ENCODE measurements around the gene C12orf57.

The C12orf57 gene

GRCh38 chr12:6950401-6950801 is 6.6 kb downstream of the C12orf57 start:
- peaks cover 50% of the 10 kb centered on the region for H3K4me1 ChIP-seq (ENCODE audit: control insufficient read depth, insufficient read depth, low read length, poor library complexity, severe bottlenecking)
- H3K36me3 ChIP-seq (ENCODE audit: control insufficient read depth, insufficient read depth, low read length) = no peaks in the 10 kb centered on the region
- H3K9me3 ChIP-seq (ENCODE audit: control insufficient read depth, low read length) = no peaks in the 10 kb centered on the region
- 87 to 100% methylated on average over 1 of the region's 1 CpG for WGBS, 2 experiments (ENCODE audit: insufficient coverage in 2 of 2)
- no peak overlapping the region for H3K4me3 ChIP-seq (ENCODE audit: extremely low read depth, insufficient read depth, low read length, poor library complexity, severe bottlenecking)
- no peak overlapping the region for H3K27ac ChIP-seq (ENCODE audit: low read depth, low read length, severe bottlenecking)

GRCh38 chr12:6950811-6951540 is 7.2 kb downstream of the C12orf57 start, which contains the start of gene PTPN6:
TSS of gene PTPN6 (plus strand) at chr12:6951356. CDS start at chr12:6951513, 157 bp downstream.
- H3K4me1 ChIP-seq (ENCODE audit: control insufficient read depth, insufficient read depth, low read length, poor library complexity, severe bottlenecking) = peaks cover 44% of the 10 kb centered on the region
- no peaks in the 10 kb centered on the region for H3K9me3 ChIP-seq (ENCODE audit: control insufficient read depth, low read length)
- no peak within 1 kb of the TSS for H3K4me3 ChIP-seq (ENCODE audit: extremely low read depth, insufficient read depth, low read length, poor library complexity, severe bottlenecking)
- WGBS, 2 experiments (ENCODE audit: insufficient coverage in 2 of 2) = 88 to 94% methylated on average over 22 to 25 of the region's 25 CpGs
- H3K36me3 ChIP-seq (ENCODE audit: control insufficient read depth, insufficient read depth, low read length) = no peaks in the 10 kb centered on the region
- no peak within 1 kb of the TSS for H3K27ac ChIP-seq (ENCODE audit: low read depth, low read length, severe bottlenecking)

- no peak overlapping the region for H3K27ac ChIP-seq (ENCODE audit: low read depth, low read length, severe bottlenecking)
- H3K4me1 ChIP-seq (ENCODE audit: control insufficient read depth, insufficient read depth, low read length, poor library complexity, severe bottlenecking) = peaks cover 38% of the 10 kb centered on the region
- WGBS, 2 experiments (ENCODE audit: insufficient coverage in 2 of 2) = 96% methylated on average over 18 to 19 of the region's 20 CpGs
These were observed 7.8 kb downstream of the C12orf57 start for GRCh38 chr12:6951551-6952120.

GRCh38 chr12:6952121-6952862 is 8.5 kb downstream of the C12orf57 start:
- no peaks in the 10 kb centered on the region for H3K9me3 ChIP-seq (ENCODE audit: control insufficient read depth, low read length)
- peak overlapping the region; percentile 53 for H3K27ac ChIP-seq (ENCODE audit: low read depth, low read length, severe bottlenecking)
- 93 to 96% methylated on average over 18 to 20 of the region's 22 CpGs for WGBS, 2 experiments (ENCODE audit: insufficient coverage in 2 of 2)
- no peak overlapping the region for H3K4me3 ChIP-seq (ENCODE audit: extremely low read depth, insufficient read depth, low read length, poor library complexity, severe bottlenecking)
- no peaks in the 10 kb centered on the region for H3K36me3 ChIP-seq (ENCODE audit: control insufficient read depth, insufficient read depth, low read length)
- peaks cover 36% of the 10 kb centered on the region for H3K4me1 ChIP-seq (ENCODE audit: control insufficient read depth, insufficient read depth, low read length, poor library complexity, severe bottlenecking)

More at GRCh38 chr12:6951551-6952120, 7.8 kb downstream of the C12orf57 start:
- Histone ChIP-seq H3K4me3 (ENCODE audit: extremely low read depth, insufficient read depth, low read length, poor library complexity, severe bottlenecking) (no peak overlapping the region), H3K36me3 (ENCODE audit: control insufficient read depth, insufficient read depth, low read length) (no peaks in the 10 kb centered on the region), H3K9me3 (ENCODE audit: control insufficient read depth, low read length) (no peaks in the 10 kb centered on the region)

GRCh38 chr12:6952863-6953441 is 9.1 kb downstream of the C12orf57 start:
- Histone ChIP-seq H3K4me1 (ENCODE audit: control insufficient read depth, insufficient read depth, low read length, poor library complexity, severe bottlenecking) (peaks cover 36% of the 10 kb centered on the region), H3K27ac (ENCODE audit: low read depth, low read length, severe bottlenecking) (peak overlapping the region; percentile 53), H3K4me3 (ENCODE audit: extremely low read depth, insufficient read depth, low read length, poor library complexity, severe bottlenecking) (no peak overlapping the region), H3K36me3 (ENCODE audit: control insufficient read depth, insufficient read depth, low read length) (no peaks in the 10 kb centered on the region), H3K9me3 (ENCODE audit: control insufficient read depth, low read length) (no peaks in the 10 kb centered on the region)
- WGBS, 2 experiments (ENCODE audit: insufficient coverage in 2 of 2) = 93 to 97% methylated on average over 11 to 13 of the region's 15 CpGs

- Histone ChIP-seq H3K4me1 (ENCODE audit: control insufficient read depth, insufficient read depth, low read length, poor library complexity, severe bottlenecking) (peaks cover 42% of the 10 kb centered on the region), H3K36me3 (ENCODE audit: control insufficient read depth, insufficient read depth, low read length) (no peaks in the 10 kb centered on the region), H3K9me3 (ENCODE audit: control insufficient read depth, low read length) (no peaks in the 10 kb centered on the region), H3K27ac (ENCODE audit: low read depth, low read length, severe bottlenecking) (peak overlapping the region; percentile 53), H3K4me3 (ENCODE audit: extremely low read depth, insufficient read depth, low read length, poor library complexity, severe bottlenecking) (no peak overlapping the region)
- WGBS, 2 experiments (ENCODE audit: insufficient coverage in 2 of 2) = 80 to 88% methylated on average over 13 to 16 of the region's 24 CpGs
These were observed 9.9 kb downstream of the C12orf57 start for GRCh38 chr12:6953442-6954315.

GRCh38 chr12:6954316-6955107 is 10.7 kb downstream of the C12orf57 start:
- no peaks in the 10 kb centered on the region for H3K36me3 ChIP-seq (ENCODE audit: control insufficient read depth, insufficient read depth, low read length)
- no peaks in the 10 kb centered on the region for H3K9me3 ChIP-seq (ENCODE audit: control insufficient read depth, low read length)
- no peak overlapping the region for H3K4me3 ChIP-seq (ENCODE audit: extremely low read depth, insufficient read depth, low read length, poor library complexity, severe bottlenecking)
- WGBS, 2 experiments (ENCODE audit: insufficient coverage in 2 of 2) = 90 to 96% methylated on average over 17 to 21 of the region's 21 CpGs
- peaks cover 50% of the 10 kb centered on the region for H3K4me1 ChIP-seq (ENCODE audit: control insufficient read depth, insufficient read depth, low read length, poor library complexity, severe bottlenecking)
- no peak overlapping the region for H3K27ac ChIP-seq (ENCODE audit: low read depth, low read length, severe bottlenecking)

GRCh38 chr12:6955108-6956020 is 11.5 kb downstream of the C12orf57 start:
- H3K36me3 ChIP-seq (ENCODE audit: control insufficient read depth, insufficient read depth, low read length) = no peaks in the 10 kb centered on the region
- peaks cover 52% of the 10 kb centered on the region for H3K4me1 ChIP-seq (ENCODE audit: control insufficient read depth, insufficient read depth, low read length, poor library complexity, severe bottlenecking)
- WGBS, 2 experiments (ENCODE audit: insufficient coverage in 2 of 2) = 94 to 97% methylated on average over 19 of the region's 22 CpGs
- H3K9me3 ChIP-seq (ENCODE audit: control insufficient read depth, low read length) = no peaks in the 10 kb centered on the region
- no peak overlapping the region for H3K27ac ChIP-seq (ENCODE audit: low read depth, low read length, severe bottlenecking)
- no peak overlapping the region for H3K4me3 ChIP-seq (ENCODE audit: extremely low read depth, insufficient read depth, low read length, poor library complexity, severe bottlenecking)
